Measurements from ENCODE around the gene PARD6G.

PARD6G gene

DNA sequence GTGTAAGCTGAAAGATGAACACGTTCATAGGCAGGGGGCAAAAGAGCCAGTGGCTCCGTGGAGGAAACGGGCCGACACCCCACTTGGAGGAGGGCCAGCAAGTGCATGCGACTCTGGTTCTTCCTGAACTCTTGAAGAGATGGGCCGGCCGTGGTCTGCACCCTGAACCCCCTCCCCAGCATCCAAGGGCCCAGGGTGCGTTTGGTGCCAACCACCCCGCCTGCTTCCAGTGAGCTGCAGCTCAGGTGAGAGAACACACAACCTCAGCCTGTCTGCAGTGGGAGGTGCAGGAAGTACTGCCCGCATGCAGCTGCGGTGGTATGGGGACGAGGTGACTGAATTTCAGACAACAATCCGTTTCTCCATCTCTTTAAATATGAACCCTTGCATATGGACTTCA, 79.4 kb downstream of the PARD6G start:
- no peak for ATAC-seq
- TF ChIP-seq ZC3H10 (CRISPR knock-in tag; IDR thresholded peaks at IDR 0.05), result no peak
- TF ChIP-seq BACH2 (CRISPR knock-in tag; IDR thresholded peaks at IDR 0.05; ENCODE audit: borderline replicate concordance), result no peak
- TF ChIP-seq SNAI2 (CRISPR knock-in tag; IDR thresholded peaks at IDR 0.05), result no peak
- TF ChIP-seq CSDC2 (CRISPR knock-in tag; IDR thresholded peaks at IDR 0.05), result no peak
- no peak for TF ChIP-seq ZNF565 (CRISPR knock-in tag; conservative IDR thresholded peaks at IDR 0.05; ENCODE audit: low read depth)
- no peak for TF ChIP-seq TOX (CRISPR knock-in tag; IDR thresholded peaks at IDR 0.05; ENCODE audit: borderline replicate concordance)
- TF ChIP-seq ZNF8 (CRISPR knock-in tag; IDR thresholded peaks at IDR 0.05), result no peak
- TF ChIP-seq, protein P1, sequence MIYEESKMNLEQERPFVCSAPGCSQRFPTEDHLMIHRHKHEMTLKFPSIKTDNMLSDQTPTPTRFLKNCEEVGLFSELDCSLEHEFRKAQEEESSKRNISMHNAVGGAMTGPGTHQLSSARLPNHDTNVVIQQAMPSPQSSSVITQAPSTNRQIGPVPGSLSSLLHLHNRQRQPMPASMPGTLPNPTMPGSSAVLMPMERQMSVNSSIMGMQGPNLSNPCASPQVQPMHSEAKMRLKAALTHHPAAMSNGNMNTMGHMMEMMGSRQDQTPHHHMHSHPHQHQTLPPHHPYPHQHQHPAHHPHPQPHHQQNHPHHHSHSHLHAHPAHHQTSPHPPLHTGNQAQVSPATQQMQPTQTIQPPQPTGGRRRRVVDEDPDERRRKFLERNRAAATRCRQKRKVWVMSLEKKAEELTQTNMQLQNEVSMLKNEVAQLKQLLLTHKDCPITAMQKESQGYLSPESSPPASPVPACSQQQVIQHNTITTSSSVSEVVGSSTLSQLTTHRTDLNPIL (CRISPR knock-in tag; IDR thresholded peaks at IDR 0.05; ENCODE audit: low read depth), result no peak
- no peak for TF ChIP-seq RARB (CRISPR knock-in tag; IDR thresholded peaks at IDR 0.05)
- TF ChIP-seq ZFP3 (CRISPR knock-in tag; IDR thresholded peaks at IDR 0.05), result no peak
- no peak for TF ChIP-seq ISL1 (CRISPR knock-in tag; IDR thresholded peaks at IDR 0.05)
- TF ChIP-seq, protein P2, sequence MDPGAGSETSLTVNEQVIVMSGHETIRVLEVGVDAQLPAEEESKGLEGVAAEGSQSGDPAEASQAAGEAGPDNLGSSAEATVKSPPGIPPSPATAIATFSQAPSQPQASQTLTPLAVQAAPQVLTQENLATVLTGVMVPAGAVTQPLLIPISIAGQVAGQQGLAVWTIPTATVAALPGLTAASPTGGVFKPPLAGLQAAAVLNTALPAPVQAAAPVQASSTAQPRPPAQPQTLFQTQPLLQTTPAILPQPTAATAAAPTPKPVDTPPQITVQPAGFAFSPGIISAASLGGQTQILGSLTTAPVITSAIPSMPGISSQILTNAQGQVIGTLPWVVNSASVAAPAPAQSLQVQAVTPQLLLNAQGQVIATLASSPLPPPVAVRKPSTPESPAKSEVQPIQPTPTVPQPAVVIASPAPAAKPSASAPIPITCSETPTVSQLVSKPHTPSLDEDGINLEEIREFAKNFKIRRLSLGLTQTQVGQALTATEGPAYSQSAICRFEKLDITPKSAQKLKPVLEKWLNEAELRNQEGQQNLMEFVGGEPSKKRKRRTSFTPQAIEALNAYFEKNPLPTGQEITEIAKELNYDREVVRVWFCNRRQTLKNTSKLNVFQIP (CRISPR knock-in tag; IDR thresholded peaks at IDR 0.05; ENCODE audit: borderline replicate concordance, low read depth), result no peak
- no peak for TF ChIP-seq GLIS3 (CRISPR knock-in tag; IDR thresholded peaks at IDR 0.05)
- TF ChIP-seq PPARA (CRISPR knock-in tag; IDR thresholded peaks at IDR 0.05; ENCODE audit: borderline replicate concordance), result no peak
- TF ChIP-seq ZNF70 (CRISPR knock-in tag; IDR thresholded peaks at IDR 0.05), result no peak
- TF ChIP-seq TCF4 (CRISPR knock-in tag; IDR thresholded peaks at IDR 0.05; ENCODE audit: borderline replicate concordance), result no peak

DNA sequence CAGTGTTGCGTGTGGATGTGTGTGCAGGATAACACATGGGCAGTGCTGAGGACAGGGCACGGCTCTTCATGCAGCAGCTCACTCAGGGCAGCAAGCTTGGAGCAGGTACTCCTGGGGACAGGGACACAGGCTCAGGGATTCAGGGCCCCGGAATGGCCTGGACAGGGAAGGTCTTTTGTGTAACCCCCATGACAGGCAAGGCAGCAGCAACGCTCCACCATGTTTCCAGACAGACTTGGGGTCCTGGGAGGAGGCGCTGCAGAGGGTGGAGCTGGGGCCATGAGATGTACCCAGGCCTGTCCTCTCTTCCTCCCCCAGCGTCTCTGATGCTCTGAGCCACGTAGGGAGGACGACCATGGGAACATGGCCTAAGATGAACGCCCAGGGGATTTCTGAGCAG, 80.0 kb downstream of the PARD6G start:
- no peak for ATAC-seq
- TF ChIP-seq, protein P3, sequence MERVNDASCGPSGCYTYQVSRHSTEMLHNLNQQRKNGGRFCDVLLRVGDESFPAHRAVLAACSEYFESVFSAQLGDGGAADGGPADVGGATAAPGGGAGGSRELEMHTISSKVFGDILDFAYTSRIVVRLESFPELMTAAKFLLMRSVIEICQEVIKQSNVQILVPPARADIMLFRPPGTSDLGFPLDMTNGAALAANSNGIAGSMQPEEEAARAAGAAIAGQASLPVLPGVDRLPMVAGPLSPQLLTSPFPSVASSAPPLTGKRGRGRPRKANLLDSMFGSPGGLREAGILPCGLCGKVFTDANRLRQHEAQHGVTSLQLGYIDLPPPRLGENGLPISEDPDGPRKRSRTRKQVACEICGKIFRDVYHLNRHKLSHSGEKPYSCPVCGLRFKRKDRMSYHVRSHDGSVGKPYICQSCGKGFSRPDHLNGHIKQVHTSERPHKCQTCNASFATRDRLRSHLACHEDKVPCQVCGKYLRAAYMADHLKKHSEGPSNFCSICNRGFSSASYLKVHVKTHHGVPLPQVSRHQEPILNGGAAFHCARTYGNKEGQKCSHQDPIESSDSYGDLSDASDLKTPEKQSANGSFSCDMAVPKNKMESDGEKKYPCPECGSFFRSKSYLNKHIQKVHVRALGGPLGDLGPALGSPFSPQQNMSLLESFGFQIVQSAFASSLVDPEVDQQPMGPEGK (CRISPR knock-in tag; IDR thresholded peaks at IDR 0.05; ENCODE audit: borderline replicate concordance), result no peak
- TF ChIP-seq OSR1 (CRISPR knock-in tag; IDR thresholded peaks at IDR 0.05) (no peak), ISL1 (CRISPR knock-in tag; IDR thresholded peaks at IDR 0.05) (no peak), ARNTL (CRISPR knock-in tag; IDR thresholded peaks at IDR 0.05; ENCODE audit: borderline replicate concordance, low read depth) (no peak), ZFP3 (CRISPR knock-in tag; IDR thresholded peaks at IDR 0.05) (no peak), ESRRG (CRISPR knock-in tag; IDR thresholded peaks at IDR 0.05) (no peak), PPARA (CRISPR knock-in tag; IDR thresholded peaks at IDR 0.05; ENCODE audit: borderline replicate concordance) (no peak), GLIS3 (CRISPR knock-in tag; IDR thresholded peaks at IDR 0.05) (no peak), ZNF8 (CRISPR knock-in tag; IDR thresholded peaks at IDR 0.05) (no peak)
- TF ChIP-seq, protein P2 (CRISPR knock-in tag; IDR thresholded peaks at IDR 0.05; ENCODE audit: borderline replicate concordance, low read depth), result no peak
- TF ChIP-seq, protein P4, sequence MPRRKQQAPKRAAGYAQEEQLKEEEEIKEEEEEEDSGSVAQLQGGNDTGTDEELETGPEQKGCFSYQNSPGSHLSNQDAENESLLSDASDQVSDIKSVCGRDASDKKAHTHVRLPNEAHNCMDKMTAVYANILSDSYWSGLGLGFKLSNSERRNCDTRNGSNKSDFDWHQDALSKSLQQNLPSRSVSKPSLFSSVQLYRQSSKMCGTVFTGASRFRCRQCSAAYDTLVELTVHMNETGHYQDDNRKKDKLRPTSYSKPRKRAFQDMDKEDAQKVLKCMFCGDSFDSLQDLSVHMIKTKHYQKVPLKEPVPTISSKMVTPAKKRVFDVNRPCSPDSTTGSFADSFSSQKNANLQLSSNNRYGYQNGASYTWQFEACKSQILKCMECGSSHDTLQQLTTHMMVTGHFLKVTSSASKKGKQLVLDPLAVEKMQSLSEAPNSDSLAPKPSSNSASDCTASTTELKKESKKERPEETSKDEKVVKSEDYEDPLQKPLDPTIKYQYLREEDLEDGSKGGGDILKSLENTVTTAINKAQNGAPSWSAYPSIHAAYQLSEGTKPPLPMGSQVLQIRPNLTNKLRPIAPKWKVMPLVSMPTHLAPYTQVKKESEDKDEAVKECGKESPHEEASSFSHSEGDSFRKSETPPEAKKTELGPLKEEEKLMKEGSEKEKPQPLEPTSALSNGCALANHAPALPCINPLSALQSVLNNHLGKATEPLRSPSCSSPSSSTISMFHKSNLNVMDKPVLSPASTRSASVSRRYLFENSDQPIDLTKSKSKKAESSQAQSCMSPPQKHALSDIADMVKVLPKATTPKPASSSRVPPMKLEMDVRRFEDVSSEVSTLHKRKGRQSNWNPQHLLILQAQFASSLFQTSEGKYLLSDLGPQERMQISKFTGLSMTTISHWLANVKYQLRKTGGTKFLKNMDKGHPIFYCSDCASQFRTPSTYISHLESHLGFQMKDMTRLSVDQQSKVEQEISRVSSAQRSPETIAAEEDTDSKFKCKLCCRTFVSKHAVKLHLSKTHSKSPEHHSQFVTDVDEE (CRISPR knock-in tag; IDR thresholded peaks at IDR 0.05), result no peak

DNA sequence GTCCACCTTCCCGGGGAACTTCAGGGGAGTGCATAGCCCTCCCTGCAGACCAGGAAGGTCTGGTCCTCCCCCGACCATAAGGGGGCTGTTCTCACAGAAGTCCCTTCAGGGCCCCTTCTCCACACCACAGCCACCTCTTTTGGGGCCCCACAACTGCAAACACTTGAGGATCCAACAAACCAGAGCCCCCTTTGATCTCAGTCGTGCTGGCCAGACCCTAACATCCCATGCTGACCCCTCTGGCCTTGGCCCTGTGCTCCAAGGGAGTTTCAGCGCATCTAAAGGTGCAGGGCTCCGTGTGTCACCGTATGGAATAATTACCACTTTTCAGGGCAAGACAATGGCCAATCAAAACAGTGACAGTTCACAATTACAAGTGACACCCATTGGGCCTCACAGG, 80.6 kb downstream of the PARD6G start:
- no peak for ATAC-seq
- TF ChIP-seq ZC3H10 (CRISPR knock-in tag; IDR thresholded peaks at IDR 0.05) (no peak), ZFP30 (CRISPR knock-in tag; IDR thresholded peaks at IDR 0.05) (no peak), CSDC2 (CRISPR knock-in tag; IDR thresholded peaks at IDR 0.05) (no peak), TOX (CRISPR knock-in tag; IDR thresholded peaks at IDR 0.05; ENCODE audit: borderline replicate concordance) (no peak), PPARA (CRISPR knock-in tag; IDR thresholded peaks at IDR 0.05; ENCODE audit: borderline replicate concordance) (no peak), ISL1 (CRISPR knock-in tag; IDR thresholded peaks at IDR 0.05) (no peak), ARNTL (CRISPR knock-in tag; IDR thresholded peaks at IDR 0.05; ENCODE audit: borderline replicate concordance, low read depth) (no peak), ESRRG (CRISPR knock-in tag; IDR thresholded peaks at IDR 0.05) (no peak), ZNF8 (CRISPR knock-in tag; IDR thresholded peaks at IDR 0.05) (no peak), ZFP3 (CRISPR knock-in tag; IDR thresholded peaks at IDR 0.05) (no peak)
- TF ChIP-seq, protein P3 (CRISPR knock-in tag; IDR thresholded peaks at IDR 0.05; ENCODE audit: borderline replicate concordance), result no peak
- TF ChIP-seq, protein P4 (CRISPR knock-in tag; IDR thresholded peaks at IDR 0.05), result no peak
